ENCODE results near the gene PRKCH. TPM values are rescaled to one million over a fixed set of nuclear protein-coding genes. Genes with fewer than 3 reads are reported as not detected.
A peak's percentile ranks its signal among the peaks of the same experiment; 100 is the strongest.

PRKCH gene
- total RNA-seq, 2 experiments from 2014 or later, result 318 to 343 TPM

DNA sequence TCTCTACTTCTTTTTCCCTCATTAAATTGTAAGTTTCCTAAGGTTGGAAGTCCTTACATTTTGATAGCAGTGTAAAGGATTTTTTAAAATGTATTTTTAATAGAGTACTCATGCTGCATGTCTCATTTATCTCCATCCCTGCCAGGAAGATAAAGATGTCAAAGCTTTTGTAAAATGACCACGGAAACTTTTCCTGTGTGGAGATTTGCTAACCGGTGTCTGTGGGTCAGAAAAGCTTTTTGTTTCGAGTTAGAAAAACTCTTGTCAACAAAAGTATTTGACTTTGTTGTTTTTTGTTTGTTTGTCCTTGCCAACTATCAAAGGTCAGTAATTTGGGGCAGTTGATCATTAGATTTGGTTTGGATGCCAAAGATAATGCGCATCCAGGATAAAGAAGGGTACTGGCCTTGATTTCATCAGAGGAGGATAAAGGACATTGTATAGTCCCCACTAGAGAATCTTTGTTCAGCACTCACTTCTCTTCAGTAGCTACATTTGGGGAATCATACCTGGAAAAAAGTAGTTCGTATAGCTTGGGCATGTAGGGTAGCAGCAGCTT is 217.2 kb downstream of the PRKCH start:
- H3K27me3 Mint-ChIP-seq (ENCODE audit: low read depth), result no peaks in the 10 kb centered on the region
- no peaks in the 10 kb centered on the region for H3K9me3 Mint-ChIP-seq (ENCODE audit: insufficient read depth)
- peaks cover 57% of the 10 kb centered on the region for H3K4me1 Mint-ChIP-seq (ENCODE audit: low read depth)
- peaks cover 88% of the 10 kb centered on the region for H3K36me3 Mint-ChIP-seq (ENCODE audit: low read depth)
- no peak for ATAC-seq
- H3K4me3 Mint-ChIP-seq, result no peak overlapping the region
- DNase-seq, result no peak
- POLR2A ChIA-PET, result no interaction called here
- CTCF ChIA-PET, result interaction anchor here (3.1 kb wide), 1 partner anchor 14 kb away, joined by 10 read pairs; no protein-coding TSS in a partner anchor
- no peak overlapping the region for H3K27ac Mint-ChIP-seq

GRCh38 chr14:61539631-61540030 is 218.3 kb downstream of the PRKCH start:
- no peak for DNase-seq

DNA sequence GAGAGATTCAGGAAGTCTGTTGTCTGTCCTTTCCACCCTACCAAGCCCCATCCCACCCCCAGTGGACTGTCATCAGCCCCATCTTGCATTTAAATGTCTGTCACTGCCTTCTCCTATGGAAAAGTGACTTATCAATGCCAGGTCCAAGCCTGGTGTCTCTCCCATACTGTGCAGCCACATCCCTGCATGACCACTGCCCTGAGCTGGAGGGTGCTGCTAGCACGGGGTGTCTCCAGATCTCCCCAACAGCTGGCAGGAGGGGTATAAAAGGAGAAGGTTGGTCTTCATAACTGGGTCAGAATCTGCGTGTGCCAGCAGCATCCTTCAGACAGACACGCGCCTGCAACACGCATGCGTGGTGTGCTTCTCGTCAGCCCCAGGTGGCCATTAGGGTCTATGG is 219.6 kb downstream of the PRKCH start:
- Mint-ChIP-seq H3K4me3 (no peak overlapping the region), H3K27ac (peak overlapping the region; percentile 26), H3K4me1 (ENCODE audit: low read depth) (peaks cover 38% of the 10 kb centered on the region), H3K27me3 (ENCODE audit: low read depth) (no peaks in the 10 kb centered on the region), H3K36me3 (ENCODE audit: low read depth) (peaks cover 85% of the 10 kb centered on the region), H3K9me3 (ENCODE audit: insufficient read depth) (no peaks in the 10 kb centered on the region)
- ChIA-PET CTCF (no interaction called here), POLR2A (no interaction called here)
- DNase-seq (no peak), ATAC-seq (no peak)

More at GRCh38 chr14:61539631-61540030, 218.3 kb downstream of the PRKCH start:
- no peak for ATAC-seq
- Mint-ChIP-seq H3K4me3 (no peak overlapping the region), H3K27me3 (ENCODE audit: low read depth) (no peaks in the 10 kb centered on the region), H3K4me1 (ENCODE audit: low read depth) (peaks cover 46% of the 10 kb centered on the region), H3K27ac (no peak overlapping the region), H3K9me3 (ENCODE audit: insufficient read depth) (no peaks in the 10 kb centered on the region), H3K36me3 (ENCODE audit: low read depth) (peaks cover 87% of the 10 kb centered on the region)
- CTCF ChIA-PET, result no interaction called here
- POLR2A ChIA-PET, result interaction anchor here (0.7 kb wide), 1 partner anchor 176 kb away, joined by 3 read pairs; no protein-coding TSS in a partner anchor

DNA sequence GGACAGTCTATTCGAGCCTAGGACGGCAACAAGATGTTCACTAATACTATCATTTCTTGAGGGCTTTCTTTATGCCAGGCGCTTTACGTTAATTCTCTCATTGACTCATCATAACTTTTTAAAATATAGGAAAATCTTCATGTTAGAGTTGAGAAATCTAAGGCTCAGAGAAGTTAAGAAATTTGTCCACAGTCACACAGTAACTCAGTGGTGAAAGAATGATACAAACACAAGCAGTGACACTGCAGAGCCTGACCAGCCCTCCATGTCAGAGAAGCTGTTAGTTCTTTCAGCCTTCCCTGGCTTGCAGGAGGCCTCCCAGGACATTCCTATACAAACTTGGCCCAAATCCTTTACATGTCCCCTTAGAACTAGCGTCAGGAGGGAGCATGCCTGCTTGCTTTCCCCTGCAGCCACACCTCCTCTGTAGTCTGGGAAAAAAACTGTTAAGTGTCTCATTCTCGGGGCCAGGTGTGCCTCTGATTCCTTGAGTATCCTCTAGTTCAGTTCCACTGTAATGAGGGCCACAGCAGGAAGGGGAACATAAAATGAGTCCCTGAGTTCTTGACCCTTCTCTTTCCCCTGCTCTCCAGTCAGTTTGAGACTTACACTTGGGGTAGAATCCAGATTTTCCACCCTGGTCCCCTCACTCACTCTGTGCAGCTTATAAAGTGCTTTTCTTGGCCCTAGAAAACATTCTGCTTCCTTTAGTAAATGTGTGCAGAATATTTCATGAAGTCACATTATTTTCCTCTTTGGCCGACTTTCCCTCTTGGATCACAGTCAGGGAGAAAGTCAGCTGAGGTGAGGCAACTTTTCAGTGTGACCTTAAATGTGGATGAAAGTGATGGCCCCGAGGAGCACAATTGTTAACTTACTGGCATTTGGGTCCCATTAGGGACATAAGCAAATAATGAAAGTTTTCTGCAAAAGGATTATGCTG is 221.7 kb downstream of the PRKCH start:
- H3K9me3 Mint-ChIP-seq (ENCODE audit: insufficient read depth), result no peaks in the 10 kb centered on the region

GRCh38 chr14:61543946-61544345 is 222.6 kb downstream of the PRKCH start:
- Mint-ChIP-seq H3K4me3 (no peak overlapping the region), H3K4me1 (ENCODE audit: low read depth) (peaks cover 12% of the 10 kb centered on the region), H3K27me3 (ENCODE audit: low read depth) (no peaks in the 10 kb centered on the region), H3K36me3 (ENCODE audit: low read depth) (peaks cover 85% of the 10 kb centered on the region), H3K9me3 (ENCODE audit: insufficient read depth) (no peaks in the 10 kb centered on the region), H3K27ac (peak overlapping the region; percentile 44)
- POLR2A ChIA-PET, result no interaction called here
- ATAC-seq (no peak), DNase-seq (no peak)
- CTCF ChIA-PET, result no interaction called here

More for the DNA sequence above, 221.7 kb downstream of the PRKCH start:
- H3K4me3 Mint-ChIP-seq, result no peak overlapping the region
- ATAC-seq (no peak), DNase-seq (no peak)
- POLR2A ChIA-PET, result no interaction called here
- H3K36me3 Mint-ChIP-seq (ENCODE audit: low read depth), result peaks cover 86% of the 10 kb centered on the region
- peak overlapping the region; percentile 17 for H3K27ac Mint-ChIP-seq
- CTCF ChIA-PET, result no interaction called here
- H3K27me3 Mint-ChIP-seq (ENCODE audit: low read depth), result no peaks in the 10 kb centered on the region
- H3K4me1 Mint-ChIP-seq (ENCODE audit: low read depth), result peaks cover 21% of the 10 kb centered on the region

DNA sequence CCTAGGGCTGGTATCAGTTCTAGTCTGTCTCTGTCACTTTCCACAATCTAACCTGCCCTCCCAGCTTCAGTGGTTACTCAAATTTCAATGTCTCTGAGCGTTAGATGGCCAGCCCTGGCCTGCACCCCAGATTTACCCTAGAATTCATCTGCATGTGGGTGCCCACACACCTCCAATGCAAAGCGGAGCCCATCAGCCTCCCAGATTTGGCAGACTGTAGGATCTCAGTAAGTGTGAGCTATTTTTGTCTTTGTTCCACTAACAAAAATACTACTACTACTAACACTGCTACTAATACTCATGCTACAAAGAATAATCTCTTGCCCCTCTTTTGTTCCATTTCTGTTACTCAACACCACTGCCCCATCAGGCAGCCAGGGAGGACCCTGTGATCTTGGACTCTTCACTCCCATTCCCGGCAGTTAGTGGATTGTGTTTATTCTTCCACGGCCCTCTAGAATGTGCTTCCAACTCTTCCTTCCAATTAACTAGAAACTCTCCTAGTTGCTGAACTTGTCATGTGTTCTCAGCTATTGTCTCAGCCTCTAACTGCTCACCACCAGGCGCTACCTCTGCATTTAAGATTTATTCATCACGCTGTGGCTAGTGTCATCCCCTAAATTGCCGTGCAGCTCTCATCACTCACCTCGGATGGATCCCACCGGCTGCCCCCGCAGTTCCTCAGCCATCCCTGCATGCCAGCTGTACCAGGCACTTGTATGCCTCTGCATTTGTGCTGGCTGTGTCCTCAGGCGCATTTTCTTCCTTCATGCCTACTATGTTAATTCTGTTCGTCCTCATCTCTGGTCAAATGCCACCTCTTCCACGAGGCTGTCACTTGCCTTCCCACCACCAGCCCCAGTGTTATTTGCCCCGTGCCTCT is 223.3 kb downstream of the PRKCH start:
- ChIA-PET CTCF (interaction anchor here (0.7 to 1.4 kb wide), 3 partner anchors 21 to 195 kb away, joined by 3 to 5 read pairs (median 3); no protein-coding TSS in a partner anchor), POLR2A (interaction anchor here (1.7 kb wide), 1 partner anchor 7 kb away, joined by 4 read pairs; no protein-coding TSS in a partner anchor)
- no peak for DNase-seq
- H3K4me1 Mint-ChIP-seq (ENCODE audit: low read depth), result peaks cover 12% of the 10 kb centered on the region
- no peak for ATAC-seq
- H3K27ac Mint-ChIP-seq, result peak overlapping the region; percentile 47
- H3K4me3 Mint-ChIP-seq, result no peak overlapping the region
- H3K9me3 Mint-ChIP-seq (ENCODE audit: insufficient read depth), result no peaks in the 10 kb centered on the region
- peaks cover 87% of the 10 kb centered on the region for H3K36me3 Mint-ChIP-seq (ENCODE audit: low read depth)
- no peaks in the 10 kb centered on the region for H3K27me3 Mint-ChIP-seq (ENCODE audit: low read depth)

GRCh38 chr14:61545726-61546455 is 224.5 kb downstream of the PRKCH start:
- Mint-ChIP-seq H3K27ac (peak overlapping the region; percentile 63), H3K36me3 (ENCODE audit: low read depth) (peaks cover 87% of the 10 kb centered on the region), H3K4me1 (ENCODE audit: low read depth) (peaks cover 16% of the 10 kb centered on the region), H3K9me3 (ENCODE audit: insufficient read depth) (no peaks in the 10 kb centered on the region), H3K27me3 (ENCODE audit: low read depth) (no peaks in the 10 kb centered on the region), H3K4me3 (no peak overlapping the region)
- DNase-seq (no peak), ATAC-seq (no peak)
- ChIA-PET POLR2A (interaction anchor here (1.7 kb wide), 1 partner anchor 9 kb away, joined by 4 read pairs; no protein-coding TSS in a partner anchor), CTCF (interaction anchor here (1.0 to 2.1 kb wide), 5 partner anchors 9 to 292 kb away, joined by 3 to 6 read pairs (median 4); no protein-coding TSS in a partner anchor)

DNA sequence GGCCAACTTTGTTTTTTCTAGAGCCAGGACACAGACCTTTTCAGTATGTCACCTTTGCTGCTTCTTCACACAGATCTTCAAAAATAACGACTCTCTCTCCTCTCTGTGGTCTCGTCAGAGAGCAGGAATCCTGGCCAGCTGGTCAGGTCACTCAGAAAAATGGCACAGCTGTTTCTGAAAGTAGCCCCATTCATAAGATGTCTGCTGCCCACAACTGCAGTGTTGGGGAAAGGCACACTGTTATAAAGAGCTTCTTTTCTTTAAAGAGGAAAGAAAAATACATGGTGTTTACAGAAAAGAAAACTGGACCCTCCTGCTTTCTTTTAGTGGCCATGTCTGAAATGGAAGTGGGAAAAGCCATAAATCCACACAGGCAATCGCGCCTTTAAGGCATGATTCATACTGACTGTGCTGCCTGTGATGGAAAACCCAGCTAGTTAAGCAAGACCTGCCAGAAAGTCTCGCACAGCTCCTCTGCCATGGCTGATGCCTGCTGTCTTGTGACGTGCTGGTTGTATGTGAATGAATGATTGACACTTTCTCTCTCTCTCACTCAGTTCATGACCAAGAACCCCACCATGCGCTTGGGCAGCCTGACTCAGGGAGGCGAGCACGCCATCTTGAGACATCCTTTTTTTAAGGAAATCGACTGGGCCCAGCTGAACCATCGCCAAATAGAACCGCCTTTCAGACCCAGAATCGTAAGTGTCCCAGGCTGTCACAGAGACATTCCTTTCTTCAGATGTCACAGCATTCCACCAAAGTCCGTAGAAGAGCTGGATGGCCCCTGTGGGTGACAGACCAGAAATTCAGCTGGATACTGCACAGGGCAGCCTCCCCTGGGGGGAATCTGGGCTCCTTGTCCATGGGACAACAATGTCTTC is 226.0 kb downstream of the PRKCH start:
- CTCF ChIA-PET, result interaction anchor here (1.0 to 2.1 kb wide), 4 partner anchors 10 to 291 kb away, joined by 3 to 6 read pairs (median 4); no protein-coding TSS in a partner anchor
- H3K27me3 Mint-ChIP-seq (ENCODE audit: low read depth), result no peaks in the 10 kb centered on the region
- DNase-seq (no peak), ATAC-seq (no peak)
- peaks cover 92% of the 10 kb centered on the region for H3K36me3 Mint-ChIP-seq (ENCODE audit: low read depth)
- peak overlapping the region; percentile 0 for H3K27ac Mint-ChIP-seq
- no peak overlapping the region for H3K4me3 Mint-ChIP-seq
- H3K4me1 Mint-ChIP-seq (ENCODE audit: low read depth), result peaks cover 27% of the 10 kb centered on the region
- POLR2A ChIA-PET, result interaction anchor here (0.7 kb wide), 1 partner anchor 39 kb away, joined by 4 read pairs; no protein-coding TSS in a partner anchor
- H3K9me3 Mint-ChIP-seq (ENCODE audit: insufficient read depth), result no peaks in the 10 kb centered on the region

DNA sequence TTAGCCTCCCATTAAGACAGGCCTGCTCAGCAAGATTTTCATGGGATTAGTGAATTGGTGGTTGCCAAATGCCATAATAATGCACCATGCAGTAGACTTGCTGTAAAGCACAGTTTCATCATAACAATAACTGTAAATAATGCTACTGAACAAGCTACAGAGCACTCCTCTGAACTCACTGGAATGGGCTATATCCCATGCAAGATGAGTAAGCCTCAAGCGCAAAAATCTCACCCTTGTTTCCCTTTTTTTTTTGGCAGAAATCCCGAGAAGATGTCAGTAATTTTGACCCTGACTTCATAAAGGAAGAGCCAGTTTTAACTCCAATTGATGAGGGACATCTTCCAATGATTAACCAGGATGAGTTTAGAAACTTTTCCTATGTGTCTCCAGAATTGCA is 228.0 kb downstream of the PRKCH start:
- peaks cover 46% of the 10 kb centered on the region for H3K4me1 Mint-ChIP-seq (ENCODE audit: low read depth)
- CTCF ChIA-PET, result no interaction called here

GRCh38 chr14:61551384-61551783 is 230.0 kb downstream of the PRKCH start:
- Mint-ChIP-seq H3K9me3 (ENCODE audit: insufficient read depth) (no peaks in the 10 kb centered on the region), H3K4me3 (no peak overlapping the region), H3K27me3 (ENCODE audit: low read depth) (no peaks in the 10 kb centered on the region), H3K4me1 (ENCODE audit: low read depth) (peaks cover 46% of the 10 kb centered on the region), H3K36me3 (ENCODE audit: low read depth) (peaks cover 87% of the 10 kb centered on the region), H3K27ac (peak overlapping the region; percentile 90)
- no peak for DNase-seq
- ATAC-seq, result no peak
- CTCF ChIA-PET, result interaction anchor here (1.2 to 1.7 kb wide), 4 partner anchors 12 to 286 kb away, joined by 3 to 7 read pairs (median 4); no protein-coding TSS in a partner anchor
- POLR2A ChIA-PET, result interaction anchor here (1.0 to 1.5 kb wide), 3 partner anchors 12 to 144 kb away, joined by 3 to 5 read pairs (median 3); partner anchors contain the start of gene HIF1A

More for the DNA sequence above, 228.0 kb downstream of the PRKCH start:
- no peaks in the 10 kb centered on the region for H3K9me3 Mint-ChIP-seq (ENCODE audit: insufficient read depth)
- ATAC-seq (no peak), DNase-seq (no peak)
- peaks cover 92% of the 10 kb centered on the region for H3K36me3 Mint-ChIP-seq (ENCODE audit: low read depth)
- POLR2A ChIA-PET, result no interaction called here
- no peaks in the 10 kb centered on the region for H3K27me3 Mint-ChIP-seq (ENCODE audit: low read depth)
- peak overlapping the region; percentile 16 for H3K27ac Mint-ChIP-seq
- H3K4me3 Mint-ChIP-seq, result no peak overlapping the region
